K562 (cell line): ENCODE measurements around the gene ARHGAP12. TPM values are rescaled to one million over a fixed set of nuclear protein-coding genes. Genes with fewer than 3 reads are reported as not detected.

Source experiments
- ATAC-seq: fragments of 200-7000 bp; cut with Tn5 transposase; 3 replicates; pipeline ENCODE4 v1.9.1; 2020; ENCODE audit warnings: moderate library complexity
- BruUV-seq: library from RNA; stranded (reverse); fragments of 400-500 nt; replicated peaks from 2 replicates; lab custom pipeline; 2021; lab: Mats Ljungman, UMichigan
- CTCF ChIA-PET: fragments of 300-600 bp; formaldehyde crosslinking; extraction: SDS; loops from one replicate; lab custom pipeline; 2021; ENCODE audit warnings: low intra/inter-chr PET ratio; lab: Yijun Ruan, JAX
- POLR2A ChIA-PET: fragments of 300-600, 350-650 bp; sonication (Branson Sonifier 250); formaldehyde crosslinking; extraction: SDS; loops from one replicate; lab custom pipeline; 2021; ENCODE audit warnings: antibody characterized with exemption, inconsistent platforms; lab: Yijun Ruan, JAX
- DNase-seq, 4 experiments: peaks; one replicate each; pipeline versions ENCODE4 v3.0.0 to v3.0.0-alpha.2; 2011 to 2018; ENCODE audit warnings: low spot score in 3 of 4, mixed read lengths in 3 of 4; ENCODE audit errors: extremely low read depth in 1 of 4
- FAIRE-seq: peaks from 2 replicates; lab custom pipeline; 2011; peaks lifted over from hg19 to GRCh38; lab: Jason Lieb, UNC
- H2AFZ ChIP-seq: 2 replicates; pipeline ENCODE4 v1.6.0; 2011; ENCODE audit warnings: low read depth, low read length, control low read depth, inconsistent platforms
- H3K27ac ChIP-seq: fragments of 200-600 bp; 3 replicates; pipeline ENCODE4 v1.8.0; 2011; ENCODE audit warnings: low read depth, mild to moderate bottlenecking, control low read depth, inconsistent platforms, low read length, moderate library complexity, mixed read lengths; ENCODE audit errors: extremely low read depth
- H3K27me3 ChIP-seq, 2 experiments: fragments of 300-600 bp in 1 of 2; 2 replicates in 1 of 2; 3 replicates in 1 of 2; pipeline versions ENCODE4 v1.6.0 to v1.8.0; 2011; ENCODE audit warnings: inconsistent platforms in 2 of 2, low read length in 2 of 2, mild to moderate bottlenecking in 1 of 2, mixed read lengths in 1 of 2, moderate library complexity in 1 of 2; ENCODE audit not compliant: control insufficient read depth in 2 of 2, insufficient read depth in 2 of 2
- H3K36me3 ChIP-seq: fragments of 300-600 bp; 3 replicates; pipeline ENCODE4 v1.8.0; 2011; ENCODE audit warnings: mild to moderate bottlenecking, low read length, inconsistent platforms; ENCODE audit not compliant: control insufficient read depth, insufficient read depth
- H3K4me1 ChIP-seq, 2 experiments: fragments of 200-600 bp in 1 of 2; replicated peaks in 1 of 2; 2 replicates in 1 of 2; 3 replicates in 1 of 2; pipeline versions ENCODE4 v1.5.1 to v1.8.0; 2011; ENCODE audit warnings: inconsistent platforms in 2 of 2, low read length in 2 of 2, mild to moderate bottlenecking in 1 of 2, mixed read lengths in 1 of 2, moderate library complexity in 1 of 2; ENCODE audit not compliant: control insufficient read depth in 2 of 2, insufficient read depth in 2 of 2
- H3K4me2 ChIP-seq: 2 replicates; pipeline ENCODE4 v1.6.1; 2011; ENCODE audit warnings: low read length, control low read depth, inconsistent platforms, mixed read lengths; ENCODE audit not compliant: insufficient read depth
- H3K4me3 ChIP-seq: fragments of 200-600 bp; sonication (generic), shearing (Covaris generic); 2 replicates; pipeline ENCODE4 v1.5.1; 2016; ENCODE audit warnings: control low read depth, inconsistent platforms
- H3K79me2 ChIP-seq: fragments of 200-600 bp; 3 replicates; pipeline ENCODE4 v1.8.0; 2011; ENCODE audit warnings: low read length, inconsistent platforms; ENCODE audit not compliant: control insufficient read depth, insufficient read depth
- H3K9ac ChIP-seq, 2 experiments: 2 replicates each; pipeline versions ENCODE4 v1.6.0 to v1.6.1; 2011; ENCODE audit warnings: low read depth in 2 of 2, low read length in 2 of 2, control low read depth in 1 of 2, inconsistent platforms in 1 of 2, mild to moderate bottlenecking in 1 of 2, mixed read lengths in 1 of 2; ENCODE audit not compliant: insufficient read depth in 1 of 2
- H3K9me1 ChIP-seq: one replicate; pipeline ENCODE4 v1.6.0; 2011; ENCODE audit warnings: inconsistent platforms, mild to moderate bottlenecking, low read length, moderate library complexity; ENCODE audit not compliant: control insufficient read depth, insufficient read depth
- H3K9me3 ChIP-seq: replicated peaks from 2 replicates; pipeline ENCODE4 v1.5.1; 2011; ENCODE audit warnings: low read depth, low read length, inconsistent platforms; ENCODE audit not compliant: control insufficient read depth, insufficient read depth
- H4K20me1 ChIP-seq: replicated peaks from 2 replicates; pipeline ENCODE4 v1.6.1; 2011; ENCODE audit warnings: low read length, inconsistent platforms, mixed read lengths; ENCODE audit not compliant: control insufficient read depth, insufficient read depth
- CBFB ChIP-seq: sonication (generic); formaldehyde crosslinking; IDR thresholded peaks from 2 replicates; pipeline ENCODE4 v1.4.0; 2020; ENCODE audit warnings: mild to moderate bottlenecking, missing genetic modification reagents
- EGR1 ChIP-seq: fragments of 450-650 bp; conservative IDR thresholded peaks from 2 replicates; pipeline ENCODE4 v1.6.1; 2017; ENCODE audit warnings: mild to moderate bottlenecking
- HNRNPLL ChIP-seq: fragments of 200-400 bp; formaldehyde crosslinking; IDR thresholded peaks from 2 replicates; pipeline ENCODE4 v1.6.1; 2017; ENCODE audit warnings: low read length, low read depth, mild to moderate bottlenecking; ENCODE audit not compliant: poor library complexity, severe bottlenecking
- JUN ChIP-seq, 2 experiments: sonication (generic) in 1 of 2; formaldehyde crosslinking in 1 of 2; IDR thresholded peaks; 2 replicates each; pipeline versions ENCODE4 v1.6.1 to v1.8.0; 2012 to 2022; ENCODE audit warnings: borderline replicate concordance in 2 of 2, mild to moderate bottlenecking in 2 of 2, improper control_type of control experiment in 1 of 2, low read depth in 1 of 2, low read length in 1 of 2, missing genetic modification reagents in 1 of 2
- SRSF7 ChIP-seq: fragments of 200-400 bp; formaldehyde crosslinking; optimal IDR thresholded peaks from 2 replicates; pipeline ENCODE3; 2017; ENCODE audit warnings: mild to moderate bottlenecking, low read depth, low read length
- ZBED1 ChIP-seq: IDR thresholded peaks from 2 replicates; pipeline ENCODE4 v1.6.1; 2014
- WGBS: fragments of 100-300 bp; shearing (Covaris generic); methylation state at CpG from one replicate; pipeline ENCODE4 v1.1.6; 2016; ENCODE audit warnings: low coverage, mixed read lengths; ENCODE audit not compliant: insufficient coverage; ENCODE audit errors: missing lambda C conversion rate; 5-methylcytosine and 5-hydroxymethylcytosine counted together
- in situ Hi-C: fragments of 300-500 bp; cut with MboI; formaldehyde crosslinking; loops from 4 replicates; pipeline ENCODE4 v1.15.0; 2018; ENCODE audit warnings: inconsistent platforms, mixed read lengths
- intact Hi-C: fragments of 100-400 bp; cut with micrococcal nuclease; formaldehyde crosslinking; loops from 2 replicates; pipeline ENCODE4 v1.14.2; 2022
- polyA plus RNA-seq, 8 experiments: library from polyadenylated mRNA; depleted of rRNA in 4 of 8; stranded (reverse) in 5 of 8; unstranded in 3 of 8; fragments of >200 nt; fragmentation: Nextera tagmentation in 2 of 8; fragmentation: Illumina TruSeq in 1 of 8; extraction: Ambion mirVana in 2 of 8; extraction: Trizol in 1 of 8; gene quantifications; 2 replicates each; pipeline versions ENCODE4 v1.2.1 to v1.2.3, GENCODE V29; 2011 to 2014; ENCODE audit warnings: inconsistent platforms in 1 of 8, missing spikeins in 1 of 8
- total RNA-seq, 7 experiments: library from RNA; depleted of rRNA in 6 of 7; stranded (reverse); fragments of >200 nt in 6 of 7; fragmentation: Illumina TruSeq in 2 of 7; extraction: Trizol in 2 of 7; gene quantifications; 2 replicates each; pipeline versions ENCODE4 v1.2.1 to v1.2.3, GENCODE V29; 2011 to 2021; ENCODE audit warnings: low replicate concordance in 1 of 7
- TF ChIP-seq, protein P1 (sequence below): fragments of 450-650 bp; IDR thresholded peaks from 2 replicates; pipeline ENCODE4 v1.6.1; 2017; ENCODE audit warnings: antibody characterized with exemption, mild to moderate bottlenecking

ARHGAP12 gene
- total and polyA plus RNA-seq, 9 of the 15 experiments (the other 6 are each of a cell fraction or from before 2014, with no cell fraction given) = 4.4 to 18.7 (median 10.1) TPM

GRCh38 chr10:31822616-31823318, 105.9 kb downstream of the ARHGAP12 start:
- FAIRE-seq = no peak
- peaks cover 4 to 10% of the 10 kb centered on the region in 2 experiments; a peak in 3 of 5 replicates for H3K4me1 ChIP-seq
- POLR2A ChIA-PET = interaction anchor here (0.6 kb wide), 1 partner anchor 14 kb away, joined by 3 read pairs; no protein-coding TSS in a partner anchor
- H3K79me2 ChIP-seq = no peaks in the 10 kb centered on the region
- no peaks in the 10 kb centered on the region for H3K27me3 ChIP-seq
- H3K9ac ChIP-seq = no peak overlapping the region
- WGBS = 65% methylated on average over 8 of the region's 8 CpGs
- CTCF ChIA-PET = no interaction called here
- TF ChIP-seq SRSF7 (no peak), EGR1 (no peak), JUN (IDR thresholded peaks at IDR 0.05; ENCODE audit: borderline replicate concordance, low read depth, low read length) (no peak), JUN (CRISPR knock-in tag; IDR thresholded peaks at IDR 0.05; ENCODE audit: borderline replicate concordance) (no peak), HNRNPLL (no peak), CBFB (CRISPR knock-in tag) (no peak), ZBED1 (no peak)
- TF ChIP-seq, protein P1, sequence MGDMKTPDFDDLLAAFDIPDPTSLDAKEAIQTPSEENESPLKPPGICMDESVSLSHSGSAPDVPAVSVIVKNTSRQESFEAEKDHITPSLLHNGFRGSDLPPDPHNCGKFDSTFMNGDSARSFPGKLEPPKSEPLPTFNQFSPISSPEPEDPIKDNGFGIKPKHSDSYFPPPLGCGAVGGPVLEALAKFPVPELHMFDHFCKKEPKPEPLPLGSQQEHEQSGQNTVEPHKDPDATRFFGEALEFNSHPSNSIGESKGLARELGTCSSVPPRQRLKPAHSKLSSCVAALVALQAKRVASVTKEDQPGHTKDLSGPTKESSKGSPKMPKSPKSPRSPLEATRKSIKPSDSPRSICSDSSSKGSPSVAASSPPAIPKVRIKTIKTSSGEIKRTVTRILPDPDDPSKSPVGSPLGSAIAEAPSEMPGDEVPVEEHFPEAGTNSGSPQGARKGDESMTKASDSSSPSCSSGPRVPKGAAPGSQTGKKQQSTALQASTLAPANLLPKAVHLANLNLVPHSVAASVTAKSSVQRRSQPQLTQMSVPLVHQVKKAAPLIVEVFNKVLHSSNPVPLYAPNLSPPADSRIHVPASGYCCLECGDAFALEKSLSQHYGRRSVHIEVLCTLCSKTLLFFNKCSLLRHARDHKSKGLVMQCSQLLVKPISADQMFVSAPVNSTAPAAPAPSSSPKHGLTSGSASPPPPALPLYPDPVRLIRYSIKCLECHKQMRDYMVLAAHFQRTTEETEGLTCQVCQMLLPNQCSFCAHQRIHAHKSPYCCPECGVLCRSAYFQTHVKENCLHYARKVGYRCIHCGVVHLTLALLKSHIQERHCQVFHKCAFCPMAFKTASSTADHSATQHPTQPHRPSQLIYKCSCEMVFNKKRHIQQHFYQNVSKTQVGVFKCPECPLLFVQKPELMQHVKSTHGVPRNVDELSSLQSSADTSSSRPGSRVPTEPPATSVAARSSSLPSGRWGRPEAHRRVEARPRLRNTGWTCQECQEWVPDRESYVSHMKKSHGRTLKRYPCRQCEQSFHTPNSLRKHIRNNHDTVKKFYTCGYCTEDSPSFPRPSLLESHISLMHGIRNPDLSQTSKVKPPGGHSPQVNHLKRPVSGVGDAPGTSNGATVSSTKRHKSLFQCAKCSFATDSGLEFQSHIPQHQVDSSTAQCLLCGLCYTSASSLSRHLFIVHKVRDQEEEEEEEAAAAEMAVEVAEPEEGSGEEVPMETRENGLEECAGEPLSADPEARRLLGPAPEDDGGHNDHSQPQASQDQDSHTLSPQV = no peak
- H3K36me3 ChIP-seq = 0 out of 3 replicates have a peak, but pooled peaks cover 4% of the 10 kb centered on the region
- BruUV-seq = no TSS peak
- no peak overlapping the region for H2AFZ ChIP-seq
- H3K27ac ChIP-seq = no peak overlapping the region
- in situ Hi-C loops = no loop called here
- no peak overlapping the region for H3K4me2 ChIP-seq
- no peak for DNase-seq
- H3K4me3 ChIP-seq = no peak overlapping the region
- 0 out of 3 replicates have a peak, but pooled peaks have one; percentile 36 for ATAC-seq
- no peaks in the 10 kb centered on the region for H3K9me3 ChIP-seq
- no peaks in the 10 kb centered on the region for H4K20me1 ChIP-seq
- no peaks in the 10 kb centered on the region for H3K9me1 ChIP-seq
- intact Hi-C loops = no loop called here
